EH (cell line): ENCODE results near the gene AASS.
"Not testable (repeated sequence)": the region's sequence is repeated elsewhere in the genome, so short reads cannot be mapped to it uniquely, and the experiment has no call there.

Source experiments
- DNase-seq: peaks from one replicate; pipeline ENCODE4 v3.0.0-alpha.2; 2015; ENCODE audit warnings: low read depth

AASS gene

GRCh38 chr7:122143751-122144711 is at the start of gene AASS:
AASS (minus strand) TSS chr7:122144249; CDS start chr7:122133726, 10,523 bp downstream.
- DNase-seq, result peak; percentile 97

DNA sequence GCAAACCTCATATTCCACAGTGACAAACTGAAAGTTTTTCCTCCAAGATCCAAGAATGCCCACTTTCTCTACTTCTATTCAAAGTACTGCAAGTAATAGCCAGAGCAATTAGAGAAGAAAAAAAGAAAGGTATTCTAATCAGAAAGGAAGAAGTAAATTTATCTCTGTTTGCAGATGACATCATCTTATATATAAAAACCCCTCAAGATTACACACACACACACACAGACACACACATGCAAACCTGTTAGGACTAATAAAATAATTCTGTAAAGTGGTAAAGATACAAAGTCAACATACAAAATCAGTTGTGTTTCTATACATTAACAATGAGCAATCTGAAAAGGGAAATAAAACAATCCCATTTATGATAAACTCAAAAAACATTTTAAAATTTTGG is 44.7 kb upstream of the AASS start:
- DNase-seq, result no peak

GRCh38 chr7:122183106-122183505 is 39.1 kb upstream of the AASS start:
- DNase-seq, result no peak

DNA sequence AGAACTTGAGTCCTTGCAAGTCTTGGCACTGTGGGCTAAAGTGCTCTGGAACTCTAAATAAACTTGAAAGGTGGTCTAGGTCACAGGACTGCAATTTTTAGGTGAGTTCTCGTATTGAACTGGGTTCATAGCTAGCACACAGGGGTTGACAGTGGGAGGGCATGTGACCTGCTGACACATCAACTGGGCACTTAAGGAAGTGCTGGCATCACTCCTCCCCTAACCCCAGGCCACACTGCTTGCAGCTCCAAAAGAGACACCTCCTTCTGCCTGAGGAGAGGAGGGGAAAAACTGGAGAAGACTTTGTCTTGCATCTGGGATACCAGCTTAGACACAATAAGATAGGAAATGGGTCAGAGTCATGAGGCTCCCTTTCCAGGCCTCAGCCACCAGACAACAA is 38.0 kb upstream of the AASS start:
- no peak for DNase-seq

DNA sequence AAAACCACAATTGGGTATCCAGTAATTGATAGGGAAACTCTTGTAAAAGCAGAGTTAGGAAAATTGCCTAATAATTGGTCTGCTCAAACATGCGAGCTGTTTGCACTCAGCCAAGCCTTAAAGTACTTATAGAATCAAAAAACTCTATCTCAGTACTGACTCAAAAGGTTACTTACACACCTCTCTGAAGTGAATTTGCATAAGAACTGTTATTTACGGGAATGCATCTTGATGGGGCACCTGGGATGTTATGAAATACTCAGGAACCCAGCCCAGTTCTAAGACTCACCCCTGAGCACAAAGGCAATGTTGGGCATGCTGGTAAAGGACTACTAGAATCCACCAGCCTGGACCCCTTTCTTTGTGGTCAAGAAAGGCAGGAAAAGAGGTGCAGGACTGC is 28.1 kb upstream of the AASS start:
- DNase-seq, result not testable (repeated sequence)

GRCh38 chr7:122166740-122167139 is 22.7 kb upstream of the AASS start:
- DNase-seq, result peak; percentile 87

GRCh38 chr7:122166275-122166674 is 22.2 kb upstream of the AASS start:
- no peak for DNase-seq

DNA sequence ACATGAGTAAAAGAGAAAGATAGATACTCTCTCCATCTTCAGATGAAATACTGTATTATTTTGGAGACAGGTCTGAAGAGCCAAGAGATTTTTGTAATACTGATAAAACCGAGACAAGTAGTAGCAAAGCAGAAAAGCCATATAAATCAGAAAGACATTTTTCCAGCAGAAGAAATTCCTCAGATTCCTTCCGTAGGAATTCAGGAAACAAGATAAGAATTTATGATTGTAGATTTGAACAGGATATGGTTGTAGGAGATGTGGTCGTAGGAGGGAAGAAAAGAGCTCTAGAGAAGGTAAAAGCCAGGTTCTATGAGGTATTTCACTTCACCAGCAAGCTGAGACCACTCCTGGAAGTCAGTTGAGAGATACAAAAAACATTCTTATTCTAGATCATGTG is 17.6 kb upstream of the AASS start:
- DNase-seq, result peak; percentile 60

GRCh38 chr7:122155566-122155965 is 11.5 kb upstream of the AASS start:
- peak; percentile 77 for DNase-seq

GRCh38 chr7:122148878-122149277 is 4.8 kb upstream of the AASS start:
- no peak for DNase-seq

DNA sequence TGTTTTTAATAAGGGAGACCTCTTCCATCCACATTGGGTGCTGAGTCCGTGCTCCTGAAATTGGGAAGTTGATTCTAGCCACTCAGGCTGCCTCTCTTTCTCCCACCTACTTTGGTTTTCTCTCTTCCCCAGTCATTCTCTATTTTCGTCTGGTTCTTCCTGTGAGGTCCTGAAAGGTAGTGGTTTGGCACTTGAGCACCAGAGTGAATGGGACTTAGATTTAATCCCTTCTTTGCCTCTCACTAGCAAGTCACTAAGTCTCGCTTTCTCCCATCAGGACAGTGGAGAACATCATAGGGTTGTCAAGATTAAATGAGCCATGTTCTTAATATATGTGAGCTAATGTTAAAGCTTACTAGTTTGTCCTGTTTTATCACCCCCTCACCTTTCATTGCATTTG is 4.0 kb upstream of the AASS start:
- DNase-seq, result no peak

- DNase-seq, result no peak
Observed at GRCh38 chr7:122145937-122146645, 2.0 kb upstream of the AASS start.

- DNase-seq, result peak; percentile 38
Observed at GRCh38 chr7:122143376-122143750, 686 bp downstream of the AASS start.

DNA sequence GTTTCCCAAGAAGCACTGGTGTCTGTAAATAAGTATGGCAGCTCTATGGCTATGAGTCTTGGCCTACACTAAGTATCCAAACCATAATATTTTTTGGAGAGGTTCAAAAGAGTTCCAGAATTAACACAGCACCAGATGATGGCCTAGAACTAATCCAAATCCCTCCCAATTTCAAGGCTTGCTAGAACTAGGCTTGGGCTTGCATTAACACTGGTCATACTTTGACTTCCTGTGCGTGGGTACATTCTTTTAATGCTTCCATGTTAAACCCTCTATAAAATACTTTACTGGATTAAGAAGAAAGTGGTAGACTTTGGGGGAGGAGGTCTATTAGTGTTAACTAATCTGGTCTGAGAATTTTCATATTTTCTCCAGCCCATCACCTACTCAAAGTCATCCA is 3.1 kb downstream of the AASS start:
- peak; percentile 23 for DNase-seq

DNA sequence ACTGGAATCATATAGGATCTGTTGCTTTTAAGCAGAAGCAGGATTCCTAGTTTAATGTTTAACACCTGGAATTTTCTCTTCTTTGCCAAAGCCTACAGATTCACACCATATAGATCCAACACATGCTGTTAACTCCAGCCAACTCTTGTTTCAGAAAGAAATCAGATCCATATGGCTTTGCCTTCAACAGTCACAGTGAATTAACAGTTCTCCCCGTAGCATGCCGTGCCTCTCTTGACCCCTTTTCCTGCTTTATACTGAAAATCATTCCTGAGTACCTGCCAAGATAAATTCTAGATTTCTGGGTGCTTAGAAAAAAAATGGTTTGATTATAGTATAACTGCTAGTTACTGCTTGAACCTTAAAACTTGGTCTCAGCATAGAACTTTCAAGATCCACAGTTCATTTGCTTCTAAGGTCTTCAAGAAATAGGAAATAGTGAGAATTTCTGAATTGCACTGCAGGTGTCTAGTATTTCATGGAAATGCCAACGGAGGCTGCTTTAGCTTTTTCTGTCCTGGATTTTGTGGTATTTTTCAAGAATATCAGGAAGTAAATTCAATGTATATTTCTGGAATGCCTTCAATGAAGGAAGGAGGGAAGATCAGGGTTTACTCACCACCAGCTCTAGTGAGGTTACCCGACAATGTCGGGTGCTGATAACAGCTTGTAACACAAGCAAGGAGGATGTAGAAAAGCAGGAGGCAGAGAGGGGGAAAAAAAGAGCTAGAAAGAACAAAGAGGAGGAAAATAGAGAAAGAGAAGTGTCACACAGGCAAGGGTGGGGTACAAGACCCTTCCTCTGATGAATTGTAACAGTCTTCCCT is 6.6 kb downstream of the AASS start:
- peak; percentile 62 for DNase-seq

GRCh38 chr7:122136639-122137245 is 7.3 kb downstream of the AASS start:
- DNase-seq, result peak; percentile 22

DNA sequence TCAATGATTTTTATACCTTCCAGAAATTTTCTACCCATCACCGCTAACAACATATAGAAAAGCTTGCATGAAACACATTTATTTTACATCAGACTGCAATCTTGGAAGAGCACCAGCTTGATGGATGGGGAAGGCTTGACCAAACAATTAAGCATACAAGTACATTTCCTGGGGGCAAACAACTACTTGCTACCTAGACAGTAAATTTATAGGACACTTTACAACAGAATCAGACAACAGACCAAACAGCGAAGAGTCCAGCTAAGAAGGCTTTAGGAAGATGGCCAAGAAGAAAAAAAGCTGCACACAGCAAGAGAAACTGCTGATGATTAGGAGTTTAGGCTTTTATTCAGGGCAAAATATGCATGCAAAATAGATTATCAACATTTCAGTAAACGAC is 8.0 kb downstream of the AASS start:
- DNase-seq, result peak; percentile 14

DNA sequence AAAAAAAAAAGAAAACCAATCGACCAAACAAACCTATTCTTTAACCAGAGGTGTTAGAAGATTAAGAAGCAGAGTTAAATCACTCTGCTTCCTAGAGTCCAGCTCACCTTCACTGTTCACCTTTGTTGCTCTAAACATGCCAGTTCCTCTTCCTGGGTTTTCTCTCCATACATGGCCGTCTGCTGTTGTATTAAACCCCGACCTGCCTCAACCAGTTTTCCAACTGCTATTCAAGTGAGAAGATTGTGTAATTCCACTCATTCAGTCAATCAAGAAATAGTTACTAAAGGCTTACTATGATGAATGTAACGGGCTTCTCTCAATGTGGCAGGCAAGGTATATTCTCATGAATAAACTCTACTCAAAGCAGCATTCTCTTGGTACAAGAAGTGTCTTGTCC is 8.8 kb downstream of the AASS start:
- DNase-seq, result no peak

DNA sequence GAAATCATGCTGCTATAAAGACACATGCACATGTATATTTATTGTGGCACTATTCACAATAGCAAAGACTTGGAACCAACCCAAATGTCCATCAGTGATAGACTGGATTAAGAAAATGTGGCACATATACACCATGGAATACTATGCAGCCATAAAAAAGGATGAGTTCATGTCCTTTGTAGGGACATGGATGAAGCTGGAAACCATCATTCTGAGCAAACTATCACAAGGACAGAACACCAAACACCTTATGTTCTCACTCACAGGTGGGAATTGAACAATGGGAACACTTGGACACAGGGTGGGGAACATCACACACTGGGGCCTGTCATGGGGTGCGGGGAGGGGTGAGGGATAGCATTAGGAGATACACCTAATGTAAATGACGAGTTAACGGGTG is 9.3 kb downstream of the AASS start:
- not testable (repeated sequence) for DNase-seq

DNA sequence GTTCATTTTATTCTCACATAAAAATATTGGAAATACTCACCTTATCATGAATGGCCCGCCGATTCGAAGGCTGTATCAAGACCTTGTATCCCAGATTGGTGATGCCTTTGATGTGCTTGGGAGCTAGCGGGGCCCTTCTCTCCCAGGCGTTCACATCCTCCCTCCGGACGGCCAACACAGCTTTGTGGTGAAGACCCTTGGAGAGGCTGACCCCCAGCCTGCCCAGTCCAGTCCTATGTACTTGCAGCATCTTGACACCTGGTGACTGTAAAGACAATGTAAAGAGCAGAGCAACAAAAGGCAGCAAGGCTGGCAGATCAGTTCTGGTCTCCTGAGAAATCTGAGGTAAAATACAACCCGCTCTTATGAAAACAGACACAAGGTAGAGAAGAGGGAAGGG is 10.6 kb downstream of the AASS start:
- no peak for DNase-seq

GRCh38 chr7:122132341-122132740 is 11.7 kb downstream of the AASS start:
- peak; percentile 77 for DNase-seq

DNA sequence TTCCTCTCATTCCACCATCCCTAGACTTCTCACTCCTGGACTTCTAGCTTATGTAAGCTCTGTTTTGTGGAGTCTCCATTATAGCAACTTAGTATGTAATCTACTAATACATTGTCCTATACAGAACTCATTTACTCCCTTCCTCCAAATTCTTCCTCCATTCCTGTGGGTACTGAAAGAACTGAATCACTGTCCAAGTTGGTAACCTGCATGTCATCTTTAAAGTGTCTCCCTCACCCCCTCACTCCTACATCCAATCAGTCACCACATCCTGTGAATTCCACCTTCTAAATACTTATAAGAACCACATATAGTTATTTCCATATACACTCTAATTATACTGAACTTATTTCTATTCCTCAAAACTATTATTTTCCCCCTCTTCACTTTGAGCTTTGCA is 20.3 kb downstream of the AASS start:
- peak; percentile 43 for DNase-seq
